GM12891 (cell line): ENCODE measurements around the gene OXLD1.
"Not testable (repeated sequence)": the region's sequence is repeated elsewhere in the genome, so short reads cannot be mapped to it uniquely, and the experiment has no call there.

Source experiments
- DNase-seq: peaks from one replicate; pipeline ENCODE4 v3.0.0; 2011; ENCODE audit warnings: low spot score; ENCODE audit not compliant: insufficient read length
- FAIRE-seq: peaks from 2 replicates; lab custom pipeline; 2011; peaks lifted over from hg19 to GRCh38; lab: Jason Lieb, UNC
- PAX5 ChIP-seq: IDR thresholded peaks from 2 replicates; pipeline ENCODE4 v1.6.1; 2011; ENCODE audit warnings: low read length, moderate library complexity, mild to moderate bottlenecking; ENCODE audit not compliant: insufficient read depth, severe bottlenecking
- POLR2A ChIP-seq: IDR thresholded peaks from 2 replicates; pipeline ENCODE4 v1.6.1; 2011; ENCODE audit warnings: low read depth, low read length, control low read depth
- POLR2AphosphoS5 ChIP-seq: IDR thresholded peaks from 2 replicates; pipeline ENCODE4 v1.6.1; 2011; ENCODE audit warnings: low read depth, low read length, control low read depth
- POU2F2 ChIP-seq: IDR thresholded peaks from 2 replicates; pipeline ENCODE4 v1.6.1; 2011; ENCODE audit warnings: low read depth, mild to moderate bottlenecking, control low read depth, low read length, moderate library complexity
- SPI1 ChIP-seq: IDR thresholded peaks from 2 replicates; pipeline ENCODE4 v1.6.1; 2011; ENCODE audit warnings: low read depth, low read length, control low read depth
- TAF1 ChIP-seq: IDR thresholded peaks from 2 replicates; pipeline ENCODE4 v1.6.1; 2011; ENCODE audit warnings: low read depth, low read length, control low read depth

The OXLD1 gene

DNA sequence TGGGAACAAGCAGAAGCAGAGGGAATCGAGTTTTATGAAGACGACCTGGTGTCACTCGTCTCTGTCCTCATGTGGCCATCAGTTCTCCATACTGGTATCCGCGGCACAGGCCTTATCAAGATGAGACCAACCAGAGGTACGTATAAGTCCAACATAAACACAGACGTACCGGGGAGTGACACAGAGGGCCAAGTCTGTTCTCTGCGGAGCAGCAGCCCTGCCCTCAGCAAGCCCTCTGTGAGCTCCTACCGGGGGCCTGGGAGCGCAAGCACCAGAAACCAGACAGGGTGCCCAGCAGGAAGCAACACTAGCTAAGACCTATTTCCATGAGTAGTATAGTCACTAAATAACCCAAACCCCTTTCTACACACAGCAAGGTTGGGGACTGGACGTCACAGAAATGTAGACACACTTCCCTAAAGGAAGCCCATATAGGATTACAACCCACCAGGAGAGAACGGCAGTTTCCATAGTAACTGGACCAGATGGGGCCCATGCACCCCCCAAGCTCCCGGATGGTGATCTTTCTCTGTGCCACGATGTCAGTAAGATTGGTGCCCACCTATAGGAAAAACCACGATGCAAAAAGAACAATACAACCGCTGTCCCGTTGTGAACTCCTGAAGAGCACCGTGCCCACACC, 16.3 kb upstream of the OXLD1 start:
- FAIRE-seq (no peak), DNase-seq (no peak)
- TF ChIP-seq POLR2AphosphoS5 (no peak), TAF1 (no peak), POU2F2 (no peak), PAX5 (no peak), POLR2A (no peak), SPI1 (no peak)

DNA sequence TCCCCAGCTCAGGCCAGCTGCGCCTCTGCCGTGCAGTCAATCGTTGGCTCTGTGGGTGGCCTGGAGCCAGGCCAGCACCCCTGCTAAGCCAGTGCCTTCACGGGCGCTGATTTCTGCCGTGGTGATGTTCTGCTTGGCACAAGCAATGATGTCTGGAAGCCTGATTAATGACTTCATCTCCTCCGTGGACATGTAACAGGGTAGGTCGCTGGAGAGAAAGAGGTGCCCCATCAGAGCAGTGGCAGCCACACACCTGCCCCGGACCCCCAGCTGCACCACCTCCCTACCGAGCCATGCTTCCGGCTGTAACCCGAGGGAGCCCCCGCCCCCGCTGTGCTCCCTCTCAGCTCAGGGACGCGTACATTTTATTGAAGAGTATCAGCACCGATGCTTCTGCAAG, 15.3 kb upstream of the OXLD1 start:
- DNase-seq (no peak), FAIRE-seq (no peak)
- TF ChIP-seq POLR2AphosphoS5 (no peak), TAF1 (no peak), POLR2A (no peak), PAX5 (no peak), POU2F2 (no peak), SPI1 (no peak)

DNA sequence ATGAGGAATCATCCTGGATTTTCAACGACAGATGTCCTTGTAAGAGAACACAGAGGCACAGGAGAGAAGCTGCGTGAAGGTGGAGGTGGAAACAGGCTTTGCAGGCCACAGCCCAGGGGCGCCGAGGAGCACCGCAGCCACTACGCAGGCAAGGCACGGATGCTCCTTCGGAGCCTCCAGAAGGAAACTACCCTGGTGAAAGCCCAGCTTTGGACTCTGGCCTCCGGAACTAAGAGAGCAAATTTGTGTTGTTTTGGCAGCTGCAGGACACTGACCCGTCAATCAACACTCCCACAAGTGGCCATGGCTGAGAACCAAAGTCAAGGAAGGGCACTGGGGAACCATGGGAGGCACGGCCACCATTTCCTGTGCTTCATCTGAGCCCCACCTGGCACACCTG, 13.7 kb upstream of the OXLD1 start:
- TF ChIP-seq POLR2A, result no peak
- no peak for TF ChIP-seq SPI1
- no peak for TF ChIP-seq PAX5
- TF ChIP-seq POU2F2, result no peak
- no peak for TF ChIP-seq POLR2AphosphoS5
- no peak for TF ChIP-seq TAF1
- FAIRE-seq (no peak), DNase-seq (no peak)

DNA sequence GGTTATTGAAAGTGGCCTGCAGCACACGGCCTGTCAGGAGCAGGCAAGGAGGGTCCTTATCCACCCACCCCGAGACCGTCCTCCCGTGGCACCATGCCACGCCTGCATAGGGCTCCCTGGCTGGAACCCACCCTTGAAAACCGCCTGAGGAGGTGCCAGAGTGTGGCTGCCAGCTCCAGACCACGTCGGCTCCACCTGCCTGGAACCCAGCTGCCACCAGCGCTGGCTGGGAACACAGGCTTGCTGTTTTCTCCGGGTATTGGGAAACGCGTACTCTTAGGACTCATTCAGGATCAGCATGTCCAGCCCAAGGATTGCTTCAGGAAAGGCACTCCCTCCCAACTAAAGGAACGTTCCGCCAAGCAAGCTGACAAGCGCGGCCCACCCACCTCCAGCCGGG, 10.5 kb upstream of the OXLD1 start:
- TF ChIP-seq POLR2A (no peak), POU2F2 (no peak), TAF1 (no peak), POLR2AphosphoS5 (no peak)
- DNase-seq (no peak), FAIRE-seq (no peak)

DNA sequence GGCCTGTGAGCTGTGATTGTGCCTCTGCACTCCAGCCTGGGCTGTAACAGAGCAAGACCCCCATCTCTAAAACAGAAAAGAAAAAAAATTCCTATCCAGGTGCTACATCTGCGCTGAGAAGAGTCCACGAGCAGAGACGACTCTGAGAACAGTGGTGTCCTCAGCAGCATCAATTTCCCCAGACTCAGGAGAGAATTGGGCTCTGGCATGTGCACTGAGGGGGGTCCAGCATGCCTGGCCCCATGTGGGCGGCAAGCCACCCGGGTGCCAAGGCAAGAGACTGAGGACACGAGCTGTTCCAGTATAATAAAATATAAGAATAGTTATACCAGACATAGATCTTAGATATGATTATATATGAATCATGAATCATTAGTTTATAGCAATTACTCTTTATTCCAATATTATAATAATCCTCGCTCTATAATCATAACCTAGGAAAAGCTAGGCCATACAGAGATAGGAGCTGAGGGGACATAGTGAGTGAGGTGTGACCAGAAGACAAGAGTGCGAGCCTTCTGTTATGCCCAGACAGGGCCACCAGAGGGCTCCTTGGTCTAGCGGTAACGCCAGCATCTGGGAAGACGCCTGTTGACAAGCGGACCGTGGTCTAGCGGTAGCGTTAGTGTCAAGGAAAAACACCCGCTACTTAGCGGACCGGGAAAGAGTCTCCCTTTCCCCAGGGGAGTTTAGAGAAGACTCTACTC, 9.3 kb upstream of the OXLD1 start:
- FAIRE-seq, result peak; percentile 80
- not testable (repeated sequence) for DNase-seq

DNA sequence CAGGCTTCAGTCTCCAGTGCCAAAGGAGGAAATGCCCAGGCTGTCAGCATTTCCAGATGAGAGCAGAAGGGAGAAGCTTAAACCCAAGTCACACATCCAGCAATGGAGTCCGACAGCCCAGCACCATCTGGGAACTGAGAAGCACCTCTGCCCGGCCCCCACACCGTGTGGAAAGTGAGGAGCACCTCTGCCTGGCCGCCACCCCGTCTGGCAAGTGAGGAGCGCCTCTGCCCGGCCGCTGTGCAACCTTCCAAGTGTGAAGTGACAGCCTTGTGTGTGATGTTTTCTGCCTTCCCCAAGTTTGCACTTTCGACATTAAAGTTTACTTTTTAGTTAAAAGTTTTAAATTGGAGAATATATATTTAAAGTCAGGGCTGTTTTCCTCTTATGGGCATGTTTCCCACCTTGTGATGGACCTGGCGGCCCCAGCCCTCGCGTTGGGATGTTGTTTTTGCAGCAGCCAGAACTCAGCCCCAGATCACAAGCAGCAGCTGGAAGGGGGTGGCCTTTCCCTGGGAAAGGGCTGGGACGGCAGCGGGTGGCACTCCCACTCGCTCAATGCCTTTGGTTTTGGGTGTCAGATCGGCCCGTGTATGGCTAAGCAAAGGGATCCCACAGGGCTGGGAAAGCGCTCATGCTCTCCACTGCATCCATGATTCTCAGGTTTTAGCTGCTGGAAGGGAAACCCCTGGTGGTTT, 7.3 kb upstream of the OXLD1 start:
- TF ChIP-seq POLR2AphosphoS5, result no peak
- no peak for TF ChIP-seq TAF1
- TF ChIP-seq POU2F2, result no peak
- no peak for TF ChIP-seq POLR2A
- DNase-seq (no peak), FAIRE-seq (no peak)

DNA sequence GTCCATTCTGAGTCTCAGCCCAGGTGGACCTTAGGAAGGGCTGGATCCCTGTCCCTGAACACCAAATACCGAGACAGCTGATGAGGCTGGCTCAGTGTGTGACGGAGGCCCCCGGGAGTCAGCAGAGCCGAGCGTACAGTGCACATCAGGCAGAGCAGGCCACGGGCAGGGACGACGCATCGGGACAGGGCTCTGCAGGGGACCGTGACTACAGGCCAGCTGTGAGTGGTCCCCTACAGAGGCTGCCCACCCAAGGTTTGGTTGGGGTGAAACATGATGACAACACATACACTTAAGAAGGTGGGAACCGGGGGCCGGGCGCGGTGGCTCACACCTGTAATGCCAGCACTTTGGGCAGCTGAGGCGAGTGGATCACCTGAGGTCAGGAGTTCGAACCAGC, 6.5 kb upstream of the OXLD1 start:
- DNase-seq (no peak), FAIRE-seq (no peak)

DNA sequence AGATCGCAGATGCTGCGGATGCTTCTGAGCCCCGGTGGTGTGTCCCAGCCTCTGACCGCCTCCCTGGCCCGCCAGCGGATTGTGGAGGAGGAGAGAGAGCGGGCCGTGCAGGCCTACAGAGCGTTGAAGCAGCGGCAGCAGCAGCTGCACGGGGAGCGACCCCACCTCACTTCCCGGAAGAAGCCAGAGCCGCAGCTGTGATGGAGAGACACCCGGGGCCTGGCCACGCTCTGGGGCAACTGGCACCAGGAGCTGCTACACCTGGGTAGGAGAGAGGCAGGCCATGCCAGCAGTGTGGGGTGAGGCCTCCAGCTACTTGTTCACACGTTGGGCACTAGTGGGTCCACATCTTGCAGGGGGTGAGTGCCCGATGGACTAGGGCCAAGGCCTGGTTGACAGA, 6.1 kb upstream of the OXLD1 start:
- TF ChIP-seq TAF1 (no peak), POLR2AphosphoS5 (no peak), SPI1 (no peak), POU2F2 (no peak), PAX5 (no peak), POLR2A (no peak)
- DNase-seq, result no peak
- no peak for FAIRE-seq

More for the DNA sequence above, 6.5 kb upstream of the OXLD1 start:
- TF ChIP-seq POU2F2 (no peak), TAF1 (no peak), SPI1 (no peak), POLR2A (no peak), POLR2AphosphoS5 (no peak), PAX5 (no peak)

DNA sequence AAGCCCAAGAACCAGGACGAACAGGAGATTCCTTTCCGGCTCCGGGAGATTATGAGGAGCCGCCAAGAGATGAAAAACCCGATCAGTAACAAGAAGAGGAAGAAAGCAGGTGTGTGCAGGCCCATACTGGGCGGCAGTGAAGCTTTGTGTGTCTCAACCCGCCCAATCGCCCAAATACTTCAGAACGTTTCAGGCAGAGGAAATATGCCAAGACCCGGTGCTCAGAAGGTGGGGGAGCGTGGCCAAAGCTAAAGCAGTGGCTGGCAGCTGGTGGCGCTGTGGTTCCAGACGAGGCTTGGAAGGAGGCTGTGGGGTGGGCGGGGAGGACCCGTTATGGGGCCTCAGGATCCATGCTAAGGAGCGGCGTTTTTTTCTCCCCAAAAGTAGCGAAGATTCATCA, 1.3 kb upstream of the OXLD1 start:
- no peak for DNase-seq
- FAIRE-seq, result no peak
- no peak for TF ChIP-seq PAX5
- TF ChIP-seq TAF1, result no peak
- no peak for TF ChIP-seq POLR2AphosphoS5

DNA sequence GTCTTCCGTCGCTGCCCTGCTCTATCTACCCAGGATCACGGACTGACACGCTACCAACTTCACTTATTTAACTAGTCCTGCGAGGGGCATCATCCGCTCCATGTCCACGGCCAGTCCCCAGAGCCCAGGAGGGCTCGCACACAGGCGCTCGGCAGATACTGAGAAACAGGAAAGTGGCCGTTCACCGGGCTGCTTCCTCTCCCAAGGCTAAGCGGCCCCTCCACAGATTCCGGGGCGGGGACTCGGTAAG, 388 bp downstream of the OXLD1 start:
- no peak for DNase-seq
- no peak for FAIRE-seq
- TF ChIP-seq POU2F2 (no peak), POLR2AphosphoS5 (no peak), SPI1 (no peak), POLR2A (no peak), TAF1 (no peak), PAX5 (no peak)
